Trophoblast cell (in vitro differentiated cells and primary cell): ENCODE measurements around the gene UST.

Source experiments
- DNase-seq, 2 donors: peaks; one replicate each; pipeline ENCODE4 v3.0.0-alpha.2; 2016
- H2AFZ ChIP-seq: 2 replicates; pipeline ENCODE4 v1.6.1; 2013; ENCODE audit warnings: low read length, moderate library complexity, mild to moderate bottlenecking; ENCODE audit not compliant: insufficient read depth, poor library complexity
- H2AK5ac ChIP-seq: 2 replicates; pipeline ENCODE4 v1.6.1; 2013; ENCODE audit warnings: mild to moderate bottlenecking, low read length
- H2BK120ac ChIP-seq: 2 replicates; pipeline ENCODE4 v1.6.1; 2013; ENCODE audit warnings: low read length, mild to moderate bottlenecking, moderate library complexity; ENCODE audit not compliant: insufficient read depth, poor library complexity
- H2BK12ac ChIP-seq: 2 replicates; pipeline ENCODE4 v1.6.1; 2013; ENCODE audit warnings: mild to moderate bottlenecking, low read length, moderate library complexity
- H2BK5ac ChIP-seq: 2 replicates; pipeline ENCODE4 v1.6.1; 2013; ENCODE audit warnings: low read length, low read depth, moderate library complexity, mild to moderate bottlenecking; ENCODE audit not compliant: poor library complexity
- H3K14ac ChIP-seq: 2 replicates; pipeline ENCODE4 v1.6.1; 2013; ENCODE audit warnings: mild to moderate bottlenecking, low read length
- H3K18ac ChIP-seq: 2 replicates; pipeline ENCODE4 v1.6.1; 2013; ENCODE audit warnings: mild to moderate bottlenecking, low read length
- H3K23ac ChIP-seq: 2 replicates; pipeline ENCODE4 v1.6.1; 2013; ENCODE audit warnings: low read length
- H3K27ac ChIP-seq: 2 replicates; pipeline ENCODE4 v1.5.1; 2013; ENCODE audit warnings: low read depth, mild to moderate bottlenecking, inconsistent platforms, low read length, moderate library complexity
- H3K27me3 ChIP-seq: 2 replicates; pipeline ENCODE4 v1.6.1; 2013; ENCODE audit warnings: inconsistent platforms, mild to moderate bottlenecking, low read length, moderate library complexity; ENCODE audit not compliant: insufficient read depth
- H3K36me3 ChIP-seq, 2 experiments: 1 replicate in 1 of 2; 2 replicates in 1 of 2; pipeline ENCODE4 v1.6.1; 2013; ENCODE audit warnings: low read length in 2 of 2, mild to moderate bottlenecking in 2 of 2, moderate library complexity in 1 of 2; ENCODE audit not compliant: insufficient read depth in 2 of 2, control insufficient read depth in 1 of 2
- H3K4ac ChIP-seq: 2 replicates; pipeline ENCODE4 v1.6.1; 2013; ENCODE audit warnings: low read depth, mild to moderate bottlenecking, low read length, moderate library complexity
- H3K4me1 ChIP-seq, 2 experiments: 1 replicate in 1 of 2; 2 replicates in 1 of 2; pipeline ENCODE4 v1.6.1; 2013; ENCODE audit warnings: low read length in 2 of 2, mild to moderate bottlenecking in 2 of 2, moderate library complexity in 1 of 2; ENCODE audit not compliant: insufficient read depth in 2 of 2, control insufficient read depth in 1 of 2
- H3K4me2 ChIP-seq: 2 replicates; pipeline ENCODE4 v1.6.1; 2013; ENCODE audit warnings: inconsistent platforms, mild to moderate bottlenecking, low read length, moderate library complexity
- H3K4me3 ChIP-seq: 2 replicates; pipeline ENCODE4 v1.5.1; 2013; ENCODE audit warnings: mild to moderate bottlenecking, low read depth, low read length, inconsistent platforms
- H3K79me1 ChIP-seq: one replicate; pipeline ENCODE4 v1.6.1; 2013; ENCODE audit warnings: low read length
- H3K79me2 ChIP-seq: 2 replicates; pipeline ENCODE4 v1.6.1; 2013; ENCODE audit warnings: low read length, mild to moderate bottlenecking; ENCODE audit not compliant: control insufficient read depth, insufficient read depth, poor library complexity
- H3K9ac ChIP-seq: 2 replicates; pipeline ENCODE4 v1.6.1; 2013; ENCODE audit warnings: mild to moderate bottlenecking, low read length
- H3K9me3 ChIP-seq: 2 replicates; pipeline ENCODE4 v1.6.1; 2013; ENCODE audit warnings: low read depth, mild to moderate bottlenecking, control low read depth, inconsistent platforms, low read length; ENCODE audit not compliant: insufficient read depth
- H4K12ac ChIP-seq: 2 replicates; pipeline ENCODE4 v1.6.1; 2013; ENCODE audit warnings: low read depth, mild to moderate bottlenecking, low read length, moderate library complexity
- H4K8ac ChIP-seq: 2 replicates; pipeline ENCODE4 v1.6.1; 2013; ENCODE audit warnings: low read depth, mild to moderate bottlenecking, low read length, moderate library complexity
- H4K91ac ChIP-seq: one replicate; pipeline ENCODE4 v1.6.1; 2013; ENCODE audit warnings: low read depth, mild to moderate bottlenecking, low read length, moderate library complexity
- WGBS: extraction: QIAGEN DNeasy Blood & Tissue Kit; methylation state at CpG from one replicate; pipeline ENCODE4 v1.1.7; 2013; ENCODE audit warnings: missing lambda C conversion rate; ENCODE audit not compliant: insufficient read length, insufficient coverage; ENCODE audit errors: extremely low coverage; 5-methylcytosine and 5-hydroxymethylcytosine counted together

Gene UST

DNA sequence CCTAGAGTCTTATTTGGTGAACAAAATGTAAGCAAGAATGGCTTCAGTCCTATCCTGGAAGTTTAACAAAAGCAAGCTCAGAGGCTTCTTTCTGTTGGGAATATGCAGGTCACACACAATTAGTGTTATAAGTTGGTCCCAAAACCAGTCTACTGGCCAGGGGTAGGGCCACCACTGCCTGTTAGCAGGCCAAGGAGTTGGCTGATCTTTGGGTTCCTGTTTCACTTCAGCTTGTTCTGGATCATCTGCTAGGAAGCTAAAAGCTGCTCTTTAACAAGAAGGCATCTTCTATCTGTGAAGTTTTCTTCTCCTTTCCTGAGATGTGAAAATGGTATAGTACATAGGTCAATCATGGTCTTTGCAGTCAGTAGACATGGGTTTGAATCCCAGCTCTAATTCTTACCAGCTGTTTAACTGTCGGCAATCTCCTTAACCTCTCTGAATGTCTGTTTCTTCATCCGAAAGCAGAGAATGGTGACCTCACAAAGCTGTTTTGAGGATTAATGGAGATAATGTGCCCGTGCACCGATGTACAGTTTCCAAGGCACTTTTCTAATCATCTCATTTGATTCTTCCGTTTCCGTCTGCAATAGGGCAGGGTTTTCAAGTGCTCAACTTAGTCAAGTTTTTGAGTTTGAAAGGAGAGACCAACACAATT is 299.5 kb downstream of the UST start:
- H2AK5ac ChIP-seq, result no peak overlapping the region
- WGBS, result no CpG with 5 or more reads among the region's 6 CpGs
- H3K79me2 ChIP-seq, result no peaks in the 10 kb centered on the region
- H3K9ac ChIP-seq, result no peak overlapping the region
- H3K4me2 ChIP-seq, result no peak overlapping the region
- H2AFZ ChIP-seq, result no peak overlapping the region
- H3K9me3 ChIP-seq, result peaks cover 2% of the 10 kb centered on the region
- no peak overlapping the region for H3K27ac ChIP-seq
- no peak overlapping the region for H2BK120ac ChIP-seq
- no peak overlapping the region for H3K23ac ChIP-seq
- H3K79me1 ChIP-seq, result no peaks in the 10 kb centered on the region
- no peaks in the 10 kb centered on the region for H3K4me1 ChIP-seq
- H3K18ac ChIP-seq, result no peak overlapping the region
- no peak overlapping the region for H4K8ac ChIP-seq
- H3K4me3 ChIP-seq, result no peak overlapping the region
- no peak overlapping the region for H4K12ac ChIP-seq
- no peaks in the 10 kb centered on the region for H3K27me3 ChIP-seq
- H3K4ac ChIP-seq, result no peak overlapping the region
- H3K36me3 ChIP-seq, result no peaks in the 10 kb centered on the region
- H2BK12ac ChIP-seq, result no peak overlapping the region
- no peak for DNase-seq
- no peak overlapping the region for H3K14ac ChIP-seq
- H4K91ac ChIP-seq, result no peak overlapping the region
- no peak overlapping the region for H2BK5ac ChIP-seq

GRCh38 chr6:149046822-149047246 is 300.0 kb downstream of the UST start:
- Histone ChIP-seq H3K9ac (no peak overlapping the region), H3K36me3 (no peaks in the 10 kb centered on the region), H2BK12ac (no peak overlapping the region), H2BK120ac (no peak overlapping the region), H3K27me3 (no peaks in the 10 kb centered on the region), H3K79me2 (no peaks in the 10 kb centered on the region), H3K4me2 (no peak overlapping the region), H3K4ac (no peak overlapping the region), H3K9me3 (peaks cover 2% of the 10 kb centered on the region), H2BK5ac (no peak overlapping the region), H3K27ac (no peak overlapping the region), H3K14ac (no peak overlapping the region), H4K91ac (no peak overlapping the region), H2AK5ac (no peak overlapping the region), H4K12ac (no peak overlapping the region), H3K79me1 (no peaks in the 10 kb centered on the region), H3K23ac (no peak overlapping the region), H3K4me1 (no peaks in the 10 kb centered on the region), H4K8ac (no peak overlapping the region), H3K4me3 (no peak overlapping the region), H2AFZ (no peak overlapping the region), H3K18ac (no peak overlapping the region)
- WGBS, result no CpG with 5 or more reads among the region's 3 CpGs
- no peak for DNase-seq

- WGBS, result no CpG with 5 or more reads among the region's 2 CpGs
- no peak overlapping the region for H3K14ac ChIP-seq
Measured at GRCh38 chr6:149049230-149049629, 302.4 kb downstream of the UST start.

GRCh38 chr6:149050160-149050559 is 303.3 kb downstream of the UST start:
- Histone ChIP-seq H3K79me1 (no peaks in the 10 kb centered on the region), H2AK5ac (no peak overlapping the region), H3K4me3 (no peak overlapping the region), H4K8ac (no peak overlapping the region), H4K12ac (no peak overlapping the region), H3K27me3 (no peaks in the 10 kb centered on the region), H3K9me3 (no peaks in the 10 kb centered on the region), H3K4me2 (no peak overlapping the region), H3K9ac (no peak overlapping the region), H3K4ac (no peak overlapping the region), H3K79me2 (no peaks in the 10 kb centered on the region), H3K23ac (no peak overlapping the region), H3K4me1 (no peaks in the 10 kb centered on the region), H2BK12ac (no peak overlapping the region), H4K91ac (no peak overlapping the region), H3K18ac (no peak overlapping the region), H2AFZ (no peak overlapping the region), H3K36me3 (no peaks in the 10 kb centered on the region), H3K14ac (no peak overlapping the region), H2BK5ac (no peak overlapping the region), H3K27ac (no peak overlapping the region), H2BK120ac (no peak overlapping the region)
- no CpG with 5 or more reads among the region's 1 CpG for WGBS
- DNase-seq, result no peak

More at GRCh38 chr6:149049230-149049629, 302.4 kb downstream of the UST start:
- H3K4me2 ChIP-seq, result no peak overlapping the region
- peak in 1 of 2 donors; percentile 25 for DNase-seq
- no peak overlapping the region for H4K8ac ChIP-seq
- H4K12ac ChIP-seq, result no peak overlapping the region
- H3K27me3 ChIP-seq, result no peaks in the 10 kb centered on the region
- H3K23ac ChIP-seq, result no peak overlapping the region
- no peak overlapping the region for H2BK5ac ChIP-seq
- no peak overlapping the region for H3K4me3 ChIP-seq
- H4K91ac ChIP-seq, result no peak overlapping the region
- H2AFZ ChIP-seq, result no peak overlapping the region
- H3K79me2 ChIP-seq, result no peaks in the 10 kb centered on the region
- no peaks in the 10 kb centered on the region for H3K36me3 ChIP-seq
- no peaks in the 10 kb centered on the region for H3K4me1 ChIP-seq
- H3K9me3 ChIP-seq, result no peaks in the 10 kb centered on the region
- H2AK5ac ChIP-seq, result no peak overlapping the region
- H3K18ac ChIP-seq, result no peak overlapping the region
- no peak overlapping the region for H3K9ac ChIP-seq
- no peak overlapping the region for H3K27ac ChIP-seq
- H3K4ac ChIP-seq, result no peak overlapping the region
- no peak overlapping the region for H2BK120ac ChIP-seq
- H2BK12ac ChIP-seq, result no peak overlapping the region
- H3K79me1 ChIP-seq, result no peaks in the 10 kb centered on the region
